Measurements from ENCODE around the gene ZNF91. TPM values are rescaled to one million over a fixed set of nuclear protein-coding genes. Genes with fewer than 3 reads are reported as not detected.
"Not testable (repeated sequence)": the region's sequence is repeated elsewhere in the genome, so short reads cannot be mapped to it uniquely, and the experiment has no call there.

The ZNF91 gene
- total and polyA plus RNA-seq, 8 donors, result 8.5 to 38.7 (median 28.1) TPM

- Histone ChIP-seq H3K4me3 (no peak overlapping the region), H3K27me3 (no peaks in the 10 kb centered on the region), H3K9me3 (peaks cover 0 to 36% (median 5%) of the 10 kb centered on the region in 4 donors), H3K36me3 (peaks cover 3 to 44% (median 6%) of the 10 kb centered on the region in 3 donors), H3K27ac (no peak overlapping the region), H3K4me1 (no peaks in the 10 kb centered on the region)
- DNase-seq (no peak), FAIRE-seq (no peak), ATAC-seq (no peak)
- intact Hi-C loops (cut with DNase I), result no loop called here
- 97 to 99% methylated on average over 3 of the region's 3 CpGs for WGBS, 2 donors
- TF ChIP-seq, protein P1, sequence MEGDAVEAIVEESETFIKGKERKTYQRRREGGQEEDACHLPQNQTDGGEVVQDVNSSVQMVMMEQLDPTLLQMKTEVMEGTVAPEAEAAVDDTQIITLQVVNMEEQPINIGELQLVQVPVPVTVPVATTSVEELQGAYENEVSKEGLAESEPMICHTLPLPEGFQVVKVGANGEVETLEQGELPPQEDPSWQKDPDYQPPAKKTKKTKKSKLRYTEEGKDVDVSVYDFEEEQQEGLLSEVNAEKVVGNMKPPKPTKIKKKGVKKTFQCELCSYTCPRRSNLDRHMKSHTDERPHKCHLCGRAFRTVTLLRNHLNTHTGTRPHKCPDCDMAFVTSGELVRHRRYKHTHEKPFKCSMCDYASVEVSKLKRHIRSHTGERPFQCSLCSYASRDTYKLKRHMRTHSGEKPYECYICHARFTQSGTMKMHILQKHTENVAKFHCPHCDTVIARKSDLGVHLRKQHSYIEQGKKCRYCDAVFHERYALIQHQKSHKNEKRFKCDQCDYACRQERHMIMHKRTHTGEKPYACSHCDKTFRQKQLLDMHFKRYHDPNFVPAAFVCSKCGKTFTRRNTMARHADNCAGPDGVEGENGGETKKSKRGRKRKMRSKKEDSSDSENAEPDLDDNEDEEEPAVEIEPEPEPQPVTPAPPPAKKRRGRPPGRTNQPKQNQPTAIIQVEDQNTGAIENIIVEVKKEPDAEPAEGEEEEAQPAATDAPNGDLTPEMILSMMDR (IDR thresholded peaks at IDR 0.05), result no peak
Observed at GRCh38 chr19:23365222-23365621, 30.0 kb downstream of the ZNF91 start.

DNA sequence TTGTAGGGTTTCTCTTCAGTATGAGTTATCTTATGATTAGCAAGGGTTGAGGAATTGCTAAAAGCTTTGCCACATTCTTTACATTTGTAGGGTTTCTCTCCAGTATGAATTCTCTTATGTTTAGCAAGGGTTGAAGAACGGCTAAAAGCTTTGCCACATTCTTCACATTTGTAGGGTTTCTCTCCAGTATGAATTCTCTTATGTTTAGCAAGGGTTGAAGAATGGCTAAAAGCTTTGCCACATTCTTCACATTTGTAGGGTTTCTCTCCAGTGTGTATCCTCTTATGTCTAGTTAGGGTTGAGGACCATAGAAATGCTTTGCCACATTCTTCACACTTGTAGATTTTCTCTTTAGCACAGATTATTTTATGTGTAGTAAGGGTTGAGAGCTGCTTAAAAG, 33.4 kb downstream of the ZNF91 start:
- FAIRE-seq; H3K4me1 ChIP-seq; ATAC-seq; DNase-seq; H3K27ac ChIP-seq; intact Hi-C loops (cut with DNase I); H3K27me3 ChIP-seq; H3K4me3 ChIP-seq: not testable (repeated sequence)
- Histone ChIP-seq H3K9me3 (peaks cover 0 to 41% (median 5%) of the 10 kb centered on the region in 4 donors), H3K36me3 (peaks cover 3 to 22% (median 9%) of the 10 kb centered on the region in 3 donors)
- 96 to 100% methylated on average over 1 of the region's 1 CpG for WGBS, 2 donors

GRCh38 chr19:23351806-23352205, 43.5 kb downstream of the ZNF91 start:
- FAIRE-seq, result no peak
- 95 to 98% methylated on average over 4 of the region's 4 CpGs for WGBS, 2 donors
- no peak for DNase-seq
- intact Hi-C loops (cut with DNase I), result no loop called here
- TF ChIP-seq, protein P1 (IDR thresholded peaks at IDR 0.05), result no peak
- H3K27ac ChIP-seq, result no peak overlapping the region
- peaks cover 0 to 12% (median 10%) of the 10 kb centered on the region in 3 donors for H3K36me3 ChIP-seq
- no peaks in the 10 kb centered on the region for H3K27me3 ChIP-seq
- no peak for ATAC-seq
- H3K4me3 ChIP-seq, result no peak overlapping the region
- no peaks in the 10 kb centered on the region for H3K4me1 ChIP-seq
- H3K9me3 ChIP-seq, result peaks cover 0 to 12% (median 4%) of the 10 kb centered on the region in 4 donors

GRCh38 chr19:23346696-23347095, 48.6 kb downstream of the ZNF91 start:
- DNase-seq (no peak), FAIRE-seq (no peak), ATAC-seq (no peak)
- intact Hi-C loops (cut with DNase I), result no loop called here
- Histone ChIP-seq H3K4me3 (no peak overlapping the region), H3K9me3 (peaks cover 0 to 15% (median 6%) of the 10 kb centered on the region in 4 donors), H3K27ac (no peak overlapping the region), H3K36me3 (peaks cover 0 to 12% (median 6%) of the 10 kb centered on the region in 3 donors), H3K4me1 (no peaks in the 10 kb centered on the region), H3K27me3 (no peaks in the 10 kb centered on the region)
- 97% methylated on average over 7 of the region's 7 CpGs for WGBS, 2 donors
- TF ChIP-seq, protein P1 (IDR thresholded peaks at IDR 0.05), result no peak

GRCh38 chr19:23345838-23346237, 49.4 kb downstream of the ZNF91 start:
- ATAC-seq (no peak), DNase-seq (no peak), FAIRE-seq (no peak)
- H3K36me3 ChIP-seq, result peaks cover 0 to 12% (median 4%) of the 10 kb centered on the region in 3 donors
- peaks cover 0 to 14% (median 6%) of the 10 kb centered on the region in 4 donors for H3K9me3 ChIP-seq
- no peak overlapping the region for H3K4me3 ChIP-seq
- H3K27me3 ChIP-seq, result no peaks in the 10 kb centered on the region
- 86% methylated on average over 4 of the region's 4 CpGs for WGBS, 2 donors
- H3K4me1 ChIP-seq, result no peaks in the 10 kb centered on the region
- H3K27ac ChIP-seq, result no peak overlapping the region
- intact Hi-C loops (cut with DNase I), result no loop called here
- TF ChIP-seq, protein P1 (IDR thresholded peaks at IDR 0.05), result no peak

Data from pancreas (tissue), 10 donors.